ENCODE measurements around the gene COL4A5. TPM values are rescaled to one million over a fixed set of nuclear protein-coding genes. Genes with fewer than 3 reads are reported as not detected.

The COL4A5 gene
- total and polyA plus RNA-seq, 8 donors, result 5.5 to 160 (median 48.5) TPM

DNA sequence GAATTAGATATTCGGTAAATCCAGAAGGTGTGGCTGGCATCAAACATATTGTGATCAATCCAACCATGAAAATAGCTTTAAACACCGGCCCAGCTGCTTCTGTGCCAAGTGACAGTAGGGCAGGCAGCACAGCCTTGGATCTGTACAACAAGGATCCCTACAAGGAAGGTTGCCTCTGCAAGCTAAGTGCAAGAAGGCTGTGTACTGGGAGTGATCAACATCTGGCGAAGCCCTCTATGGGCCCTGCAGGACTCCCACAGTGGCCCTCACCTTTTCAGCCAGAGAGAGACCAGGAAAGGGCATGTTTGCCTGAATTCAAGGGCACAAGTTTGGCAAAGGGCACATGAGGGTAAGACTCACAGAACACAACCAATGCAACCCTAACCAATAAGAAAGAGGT lies 287.1 kb downstream of the COL4A5 start:
- no peak overlapping the region for H3K4me3 ChIP-seq
- H3K27ac ChIP-seq, result no peak overlapping the region
- no peaks in the 10 kb centered on the region for H3K36me3 ChIP-seq
- no peaks in the 10 kb centered on the region for H3K9me3 ChIP-seq
- no peak for DNase-seq
- no peaks in the 10 kb centered on the region for H3K4me1 ChIP-seq
- TF ChIP-seq EP300 (IDR thresholded peaks at IDR 0.05) (no peak), POLR2A (IDR thresholded peaks at IDR 0.05) (no peak), POLR2AphosphoS5 (IDR thresholded peaks at IDR 0.05) (no peak)
- TF ChIP-seq, protein P1, sequence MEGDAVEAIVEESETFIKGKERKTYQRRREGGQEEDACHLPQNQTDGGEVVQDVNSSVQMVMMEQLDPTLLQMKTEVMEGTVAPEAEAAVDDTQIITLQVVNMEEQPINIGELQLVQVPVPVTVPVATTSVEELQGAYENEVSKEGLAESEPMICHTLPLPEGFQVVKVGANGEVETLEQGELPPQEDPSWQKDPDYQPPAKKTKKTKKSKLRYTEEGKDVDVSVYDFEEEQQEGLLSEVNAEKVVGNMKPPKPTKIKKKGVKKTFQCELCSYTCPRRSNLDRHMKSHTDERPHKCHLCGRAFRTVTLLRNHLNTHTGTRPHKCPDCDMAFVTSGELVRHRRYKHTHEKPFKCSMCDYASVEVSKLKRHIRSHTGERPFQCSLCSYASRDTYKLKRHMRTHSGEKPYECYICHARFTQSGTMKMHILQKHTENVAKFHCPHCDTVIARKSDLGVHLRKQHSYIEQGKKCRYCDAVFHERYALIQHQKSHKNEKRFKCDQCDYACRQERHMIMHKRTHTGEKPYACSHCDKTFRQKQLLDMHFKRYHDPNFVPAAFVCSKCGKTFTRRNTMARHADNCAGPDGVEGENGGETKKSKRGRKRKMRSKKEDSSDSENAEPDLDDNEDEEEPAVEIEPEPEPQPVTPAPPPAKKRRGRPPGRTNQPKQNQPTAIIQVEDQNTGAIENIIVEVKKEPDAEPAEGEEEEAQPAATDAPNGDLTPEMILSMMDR (IDR thresholded peaks at IDR 0.05), result no peak
- intact Hi-C loops (cut with DNase I; ENCODE audit: low total_unique reads), result no loop called here
- WGBS, 5 donors, result 71 to 95% (median 84%) methylated on average over 2 to 3 of the region's 3 CpGs
- peaks cover 0 to 11% (median 0%) of the 10 kb centered on the region in 3 donors for H3K27me3 ChIP-seq

DNA sequence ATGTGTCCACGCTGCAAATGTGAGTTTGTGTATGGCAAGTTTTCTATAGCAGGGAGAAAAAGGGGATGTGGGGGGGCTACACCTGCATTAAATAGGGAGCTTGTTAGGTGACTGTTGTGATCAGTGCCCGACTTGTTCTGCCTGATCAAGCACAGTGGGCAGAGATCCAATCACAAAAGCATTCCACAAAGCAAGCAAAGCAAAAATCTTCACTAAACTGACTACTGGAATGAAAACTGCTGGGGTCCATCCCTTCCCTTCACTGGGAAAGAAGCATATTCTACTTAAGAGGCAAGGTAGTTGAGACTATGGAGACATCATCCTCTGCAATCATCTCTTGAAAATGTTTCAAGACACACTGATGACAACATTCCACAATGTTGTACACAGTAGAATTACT lies 291.5 kb downstream of the COL4A5 start:
- intact Hi-C loops (cut with DNase I; ENCODE audit: low total_unique reads), result no loop called here
- Histone ChIP-seq H3K27me3 (peaks cover 5 to 45% (median 39%) of the 10 kb centered on the region in 3 donors), H3K9me3 (peaks cover 0 to 9% (median 0%) of the 10 kb centered on the region in 4 donors), H3K4me3 (no peak overlapping the region), H3K27ac (no peak overlapping the region), H3K36me3 (no peaks in the 10 kb centered on the region), H3K4me1 (peaks cover 0 to 22% (median 6%) of the 10 kb centered on the region in 4 donors)
- no peak for DNase-seq
- WGBS, 5 donors, result 24 to 43% (median 36%) methylated on average over 2 of the region's 2 CpGs
- TF ChIP-seq EP300 (IDR thresholded peaks at IDR 0.05), result no peak
- no peak for TF ChIP-seq POLR2A (IDR thresholded peaks at IDR 0.05)
- TF ChIP-seq, protein P1 (IDR thresholded peaks at IDR 0.05), result no peak
- TF ChIP-seq POLR2AphosphoS5 (IDR thresholded peaks at IDR 0.05), result no peak

DNA sequence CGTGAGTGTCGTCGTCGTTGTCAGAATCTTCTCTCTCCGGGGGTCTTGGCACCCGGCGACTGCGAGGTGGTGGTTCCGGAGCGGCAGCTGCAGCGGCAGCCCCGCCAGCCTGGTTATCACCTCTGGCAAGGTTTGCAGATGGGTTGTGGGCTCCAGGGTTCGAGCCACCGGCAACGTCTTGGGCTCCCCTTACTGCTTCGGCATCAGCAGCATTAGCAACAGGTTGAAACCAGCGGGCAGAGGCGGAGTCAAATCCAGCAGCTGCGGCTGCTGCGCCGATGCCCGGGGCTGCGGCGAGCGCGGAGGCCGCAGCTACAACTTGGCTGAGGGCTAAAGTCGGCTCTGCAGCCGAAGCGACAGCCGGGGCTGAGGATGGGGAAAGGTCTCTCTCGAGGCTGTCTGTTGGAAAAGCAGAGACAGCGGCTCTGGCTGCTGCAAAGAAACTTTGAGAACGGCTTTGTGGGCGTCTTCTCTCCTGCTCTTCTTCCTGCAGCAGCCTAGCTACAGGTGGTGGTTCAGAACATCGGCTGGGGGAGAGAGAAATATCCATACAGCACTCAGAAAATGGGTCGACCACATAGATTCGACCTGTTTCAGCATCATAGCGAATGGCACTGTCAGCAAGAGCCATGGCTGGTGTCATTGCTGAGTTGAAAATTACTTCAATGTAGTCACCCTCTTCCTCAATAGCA lies 293.1 kb downstream of the COL4A5 start:
- DNase-seq, result peak in 1 of 2 donors; percentile 50
- 4 to 34% (median 17%) methylated on average over 9 to 39 of the region's 39 CpGs for WGBS, 5 donors
- TF ChIP-seq POLR2A (IDR thresholded peaks at IDR 0.05) (no peak), POLR2AphosphoS5 (IDR thresholded peaks at IDR 0.05) (no peak), EP300 (IDR thresholded peaks at IDR 0.05) (no peak)
- TF ChIP-seq, protein P1 (IDR thresholded peaks at IDR 0.05), result no peak
- Histone ChIP-seq H3K36me3 (no peaks in the 10 kb centered on the region), H3K4me1 (peaks cover 0 to 37% (median 19%) of the 10 kb centered on the region in 4 donors), H3K27ac (no peak overlapping the region), H3K9me3 (peaks cover 0 to 12% (median 0%) of the 10 kb centered on the region in 4 donors), H3K27me3 (peaks cover 5 to 60% (median 55%) of the 10 kb centered on the region in 3 donors), H3K4me3 (peak overlapping the region in 3 of 4 donors; percentile 12 to 31 (median 16))
- intact Hi-C loops (cut with DNase I; ENCODE audit: low total_unique reads), result no loop called here

GRCh38 chrX:108734426-108734825 lies 294.8 kb downstream of the COL4A5 start:
- Histone ChIP-seq H3K9me3 (peaks cover 0 to 12% (median 0%) of the 10 kb centered on the region in 4 donors), H3K27me3 (peaks cover 5 to 61% (median 60%) of the 10 kb centered on the region in 3 donors), H3K4me1 (peaks cover 0 to 37% (median 19%) of the 10 kb centered on the region in 4 donors), H3K4me3 (no peak overlapping the region), H3K36me3 (no peaks in the 10 kb centered on the region), H3K27ac (no peak overlapping the region)
- intact Hi-C loops (cut with DNase I; ENCODE audit: low total_unique reads), result no loop called here
- DNase-seq, result no peak
- TF ChIP-seq POLR2AphosphoS5 (IDR thresholded peaks at IDR 0.05) (no peak), EP300 (IDR thresholded peaks at IDR 0.05) (no peak), POLR2A (IDR thresholded peaks at IDR 0.05) (no peak)
- TF ChIP-seq, protein P1 (IDR thresholded peaks at IDR 0.05), result no peak
- 60 to 82% (median 70%) methylated on average over 6 to 7 of the region's 7 CpGs for WGBS, 5 donors

All from stomach (tissue), 9 donors.